HepG2 (cell line): Measurements from ENCODE around the gene KIF1C. TPM values are rescaled to one million over a fixed set of nuclear protein-coding genes. Genes with fewer than 3 reads are reported as not detected.
A peak's percentile ranks its signal among the peaks of the same experiment; 100 is the strongest.

Experiments used
- ATF4 ChIP-seq, 2 experiments: fragments of 450-650 bp in 1 of 2; sonication (generic) in 1 of 2; formaldehyde crosslinking; IDR thresholded peaks; 2 replicates each; pipeline versions ENCODE4 v1.5.0 to v1.8.0; 2020 to 2022; ENCODE audit warnings: mild to moderate bottlenecking in 1 of 2, missing genetic modification reagents in 1 of 2
- ATF7 ChIP-seq, 2 experiments: fragments of 450-650 bp in 1 of 2; sonication (generic) in 1 of 2; formaldehyde crosslinking in 1 of 2; IDR thresholded peaks; 2 replicates each; pipeline versions ENCODE4 v1.4.0 to v1.6.1; 2016 to 2020; ENCODE audit warnings: antibody characterized with exemption in 1 of 2, mild to moderate bottlenecking in 1 of 2, missing genetic modification reagents in 1 of 2
- CHD4 ChIP-seq: fragments of 200-600 bp; sonication (generic); IDR thresholded peaks from 2 replicates; pipeline ENCODE4 v1.7.0; 2017; ENCODE audit warnings: mild to moderate bottlenecking, low read length, borderline replicate concordance
- ETS1 ChIP-seq: sonication (generic); formaldehyde crosslinking; IDR thresholded peaks from 2 replicates; pipeline ENCODE4 v1.4.0; 2020; ENCODE audit warnings: missing genetic modification reagents
- FOSL2 ChIP-seq: sonication (generic); formaldehyde crosslinking; IDR thresholded peaks from 2 replicates; pipeline ENCODE4 v1.4.0; 2020; ENCODE audit warnings: missing genetic modification reagents
- GATAD2A ChIP-seq: IDR thresholded peaks from 2 replicates; pipeline ENCODE4 v1.6.1; 2016
- JUN ChIP-seq: sonication (generic); formaldehyde crosslinking; IDR thresholded peaks from 2 replicates; pipeline ENCODE4 v1.4.0; 2020; ENCODE audit warnings: mild to moderate bottlenecking, missing genetic modification reagents
- NFKBIZ ChIP-seq: IDR thresholded peaks from 2 replicates; pipeline ENCODE4 v1.6.1; 2018; ENCODE audit warnings: missing genetic modification reagents, missing compliant biosample characterization
- NR2F6 ChIP-seq, 2 experiments: IDR thresholded peaks; 2 replicates each; pipeline ENCODE4 v1.6.1; 2016; ENCODE audit warnings: antibody characterized with exemption in 1 of 2, mild to moderate bottlenecking in 1 of 2
- PAXIP1 ChIP-seq: sonication (generic); formaldehyde crosslinking; conservative IDR thresholded peaks from 2 replicates; pipeline ENCODE4 v1.4.0; 2020; ENCODE audit warnings: mild to moderate bottlenecking, missing genetic modification reagents, moderate library complexity
- RFX1 ChIP-seq: fragments of 450-650 bp; IDR thresholded peaks from 2 replicates; pipeline ENCODE4 v1.6.1; 2017
- SOX13 ChIP-seq, 3 experiments: fragments of 450-650 bp in 1 of 3; sonication (generic) in 1 of 3; formaldehyde crosslinking in 1 of 3; IDR thresholded peaks in 2 of 3; conservative IDR thresholded peaks in 1 of 3; 2 replicates each; pipeline versions ENCODE4 v1.5.0 to v1.6.1; 2016 to 2020; ENCODE audit warnings: antibody characterized with exemption in 1 of 3, mild to moderate bottlenecking in 1 of 3, missing compliant biosample characterization in 1 of 3, missing genetic modification reagents in 1 of 3, moderate library complexity in 1 of 3
- SOX5 ChIP-seq: IDR thresholded peaks from 2 replicates; pipeline ENCODE4 v1.6.1; 2016; ENCODE audit warnings: borderline replicate concordance
- TEAD3 ChIP-seq: optimal IDR thresholded peaks from 2 replicates; pipeline ENCODE3; 2016; ENCODE audit warnings: borderline replicate concordance
- ZFX ChIP-seq: sonication (generic); formaldehyde crosslinking; IDR thresholded peaks from 2 replicates; pipeline ENCODE4 v1.4.0; 2020; ENCODE audit warnings: mild to moderate bottlenecking, low read depth, missing genetic modification reagents, moderate library complexity
- ZNF232 ChIP-seq: sonication (generic); formaldehyde crosslinking; IDR thresholded peaks from 2 replicates; pipeline ENCODE4 v1.4.0; 2020; ENCODE audit warnings: missing genetic modification reagents, borderline replicate concordance
- ZNF644 ChIP-seq: IDR thresholded peaks from 2 replicates; pipeline ENCODE4 v1.6.1; 2016; ENCODE audit warnings: low read depth
- ZNF790 ChIP-seq: sonication (generic); formaldehyde crosslinking; IDR thresholded peaks from 2 replicates; pipeline ENCODE4 v1.8.0; 2022; ENCODE audit warnings: missing genetic modification reagents, mild to moderate bottlenecking, borderline replicate concordance
- polyA plus RNA-seq, 8 experiments: library from polyadenylated mRNA; depleted of rRNA in 3 of 8; stranded (reverse) in 7 of 8; unstranded in 1 of 8; fragments of >200 nt; fragmentation: Illumina TruSeq in 4 of 8; extraction: Trizol in 4 of 8; gene quantifications; 2 replicates each; pipeline versions ENCODE4 v1.2.1 to v1.2.3, GENCODE V29; 2011 to 2016; ENCODE audit warnings: low read depth in 4 of 8, missing spikeins in 1 of 8, mixed read lengths in 1 of 8; ENCODE audit not compliant: insufficient read depth in 1 of 8
- total RNA-seq, 5 experiments: library from RNA; depleted of rRNA; stranded (reverse); fragments of >200 nt; fragmentation: Illumina TruSeq; extraction: Trizol; gene quantifications; 2 replicates each; pipeline ENCODE4 v1.2.3, GENCODE V29; 2016; ENCODE audit warnings: low read depth in 1 of 5
- TF ChIP-seq, protein P1 (sequence below): sonication (generic); formaldehyde crosslinking; IDR thresholded peaks from 2 replicates; pipeline ENCODE4 v1.8.0; 2022; ENCODE audit warnings: low read depth, missing genetic modification reagents
- TF ChIP-seq, protein P2 (sequence below): IDR thresholded peaks from 2 replicates; pipeline ENCODE4 v1.6.1; 2012; ENCODE audit warnings: low read depth, low read length, improper control_type of control experiment

Gene KIF1C
- total and polyA plus RNA-seq, 2 of the 13 experiments (the other 11 are each of a cell fraction or from before 2014, with no cell fraction given) = 70.0 to 104 TPM

DNA sequence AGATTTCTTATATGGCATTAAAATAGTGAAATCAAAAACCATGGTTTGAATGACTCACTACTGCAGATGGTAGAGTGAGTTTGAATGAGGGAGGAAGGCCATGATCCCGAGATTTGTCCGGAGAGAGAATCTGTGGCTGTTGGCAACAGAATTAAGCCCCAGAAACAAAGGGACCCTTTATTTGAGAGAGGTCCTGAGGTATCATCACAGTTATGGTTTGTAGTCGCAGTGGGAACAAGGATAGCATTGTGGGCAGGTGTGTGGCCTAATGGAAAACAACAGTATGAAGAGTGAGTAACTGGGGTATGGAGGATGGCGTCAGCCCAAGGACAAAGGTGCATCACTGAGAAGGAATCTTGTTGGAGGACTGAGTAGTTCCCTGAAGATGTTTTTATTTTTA, 72.0 kb downstream of the KIF1C start (continued):
- TF ChIP-seq, protein P1, sequence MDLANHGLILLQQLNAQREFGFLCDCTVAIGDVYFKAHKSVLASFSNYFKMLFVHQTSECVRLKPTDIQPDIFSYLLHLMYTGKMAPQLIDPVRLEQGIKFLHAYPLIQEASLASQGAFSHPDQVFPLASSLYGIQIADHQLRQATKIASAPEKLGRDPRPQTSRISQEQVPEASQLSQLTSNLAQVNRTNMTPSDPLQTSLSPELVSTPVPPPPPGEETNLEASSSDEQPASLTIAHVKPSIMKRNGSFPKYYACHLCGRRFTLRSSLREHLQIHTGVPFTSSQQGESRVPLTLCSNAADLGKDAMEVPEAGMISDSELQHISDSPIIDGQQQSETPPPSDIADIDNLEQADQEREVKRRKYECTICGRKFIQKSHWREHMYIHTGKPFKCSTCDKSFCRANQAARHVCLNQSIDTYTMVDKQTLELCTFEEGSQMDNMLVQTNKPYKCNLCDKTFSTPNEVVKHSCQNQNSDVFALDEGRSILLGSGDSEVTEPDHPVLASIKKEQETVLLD (CRISPR knock-in tag) = no peak
- TF ChIP-seq CHD4 (no peak), ZNF790 (no peak), NR2F6 (IDR thresholded peaks at IDR 0.05) (no peak), NR2F6 (CRISPR knock-in tag; IDR thresholded peaks at IDR 0.05) (0 out of 2 replicates have a peak, but pooled peaks have one; percentile 16), ATF7 (IDR thresholded peaks at IDR 0.05) (0 out of 2 replicates have a peak, but pooled peaks have one; percentile 5), ATF7 (CRISPR knock-in tag; IDR thresholded peaks at IDR 0.05) (no peak), TEAD3 (CRISPR knock-in tag) (peak; percentile 42), ZNF644 (CRISPR knock-in tag) (peak; percentile 60; the same call in 1 of the 2 replicates), GATAD2A (CRISPR knock-in tag) (peak; percentile 18; the same call in 1 of the 2 replicates), SOX5 (peak; percentile 47; the same call in 1 of the 2 replicates), FOSL2 (CRISPR knock-in tag) (peak; percentile 81), SOX13 (IDR thresholded peaks at IDR 0.05) (no peak), SOX13 (CRISPR knock-in tag; conservative IDR thresholded peaks at IDR 0.05 in 1 of 2, IDR thresholded peaks at IDR 0.05 in 1 of 2) (peak in 1 of 2 experiments; percentile 72; a peak in 2 of 4 replicates), ETS1 (CRISPR knock-in tag) (no peak), ZFX (CRISPR knock-in tag) (peak; percentile 27; the same call in 1 of the 2 replicates), JUN (CRISPR knock-in tag) (0 out of 2 replicates have a peak, but pooled peaks have one; percentile 42), ATF4 (CRISPR knock-in tag; IDR thresholded peaks at IDR 0.05) (peak in 1 of 2 experiments; percentile 14; a peak in 1 of 4 replicates), PAXIP1 (CRISPR knock-in tag) (0 out of 2 replicates have a peak, but pooled peaks have one; percentile 18), RFX1 (0 out of 2 replicates have a peak, but pooled peaks have one; percentile 5), ZNF232 (no peak), NFKBIZ (no peak)
- TF ChIP-seq, protein P2, sequence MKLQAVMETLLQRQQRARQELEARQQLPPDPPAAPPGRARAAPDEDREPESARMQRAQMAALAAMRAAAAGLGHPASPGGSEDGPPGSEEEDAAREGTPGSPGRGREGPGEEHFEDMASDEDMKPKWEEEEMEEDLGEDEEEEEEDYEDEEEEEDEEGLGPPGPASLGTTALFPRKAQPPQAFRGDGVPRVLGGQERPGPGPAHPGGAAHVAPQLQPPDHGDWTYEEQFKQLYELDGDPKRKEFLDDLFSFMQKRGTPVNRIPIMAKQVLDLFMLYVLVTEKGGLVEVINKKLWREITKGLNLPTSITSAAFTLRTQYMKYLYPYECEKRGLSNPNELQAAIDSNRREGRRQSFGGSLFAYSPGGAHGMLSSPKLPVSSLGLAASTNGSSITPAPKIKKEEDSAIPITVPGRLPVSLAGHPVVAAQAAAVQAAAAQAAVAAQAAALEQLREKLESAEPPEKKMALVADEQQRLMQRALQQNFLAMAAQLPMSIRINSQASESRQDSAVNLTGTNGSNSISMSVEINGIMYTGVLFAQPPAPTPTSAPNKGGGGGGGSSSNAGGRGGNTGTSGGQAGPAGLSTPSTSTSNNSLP = 0 out of 2 replicates have a peak, but pooled peaks have one; percentile 34
